GM19467 (cell line): ENCODE measurements around the gene NDST1.
"Not testable (repeated sequence)": the region's sequence is repeated elsewhere in the genome, so short reads cannot be mapped to it uniquely, and the experiment has no call there.

Source experiments
- ATAC-seq: cut with Tn5 transposase; IDR thresholded peaks from one replicate; pipeline ENCODE4 v1.9.1; 2021; ENCODE audit warnings: mild to moderate bottlenecking, moderate library complexity; ENCODE audit not compliant: unreplicated experiment

NDST1 gene

GRCh38 chr5:150507474-150508276 is at the start of gene NDST1:
NDST1 (plus strand) TSS chr5:150508131; CDS start chr5:150521255, 13,124 bp downstream.
- ATAC-seq = no peak

GRCh38 chr5:150458802-150459557 is 49.0 kb upstream of the NDST1 start:
- peak; percentile 66 for ATAC-seq

GRCh38 chr5:150460781-150461180 is 47.1 kb upstream of the NDST1 start:
- no peak for ATAC-seq

- peak; percentile 70 for ATAC-seq
Observed at GRCh38 chr5:150461231-150461630, 46.7 kb upstream of the NDST1 start.

GRCh38 chr5:150464554-150465012 is 43.3 kb upstream of the NDST1 start:
- no peak for ATAC-seq

GRCh38 chr5:150465927-150466326 is 42.0 kb upstream of the NDST1 start:
- no peak for ATAC-seq

- no peak for ATAC-seq
Observed at GRCh38 chr5:150468206-150468605, 39.7 kb upstream of the NDST1 start.

GRCh38 chr5:150469718-150470469 is 38.0 kb upstream of the NDST1 start:
- no peak for ATAC-seq

- ATAC-seq = no peak
Observed at GRCh38 chr5:150473673-150474358, 34.1 kb upstream of the NDST1 start.

GRCh38 chr5:150476568-150476967 is 31.4 kb upstream of the NDST1 start:
- not testable (repeated sequence) for ATAC-seq

- no peak for ATAC-seq
Observed at GRCh38 chr5:150479416-150479815, 28.5 kb upstream of the NDST1 start.

- ATAC-seq = no peak
Observed at GRCh38 chr5:150481708-150481965, 26.3 kb upstream of the NDST1 start.

GRCh38 chr5:150481972-150482406 is 25.9 kb upstream of the NDST1 start:
- no peak for ATAC-seq

GRCh38 chr5:150484964-150485692 is 22.8 kb upstream of the NDST1 start:
- ATAC-seq = no peak

- no peak for ATAC-seq
Observed at GRCh38 chr5:150485693-150486401, 22.1 kb upstream of the NDST1 start.

GRCh38 chr5:150486402-150487198 is 21.3 kb upstream of the NDST1 start:
- no peak for ATAC-seq

GRCh38 chr5:150487199-150488061 is 20.5 kb upstream of the NDST1 start:
- ATAC-seq = no peak
